SK-N-SH (cell line): Measurements from ENCODE around the gene PDE4D. TPM values are rescaled to one million over a fixed set of nuclear protein-coding genes. Genes with fewer than 3 reads are reported as not detected.

Experiments used
- CTCF ChIA-PET: fragments of 300-600, 350-600 bp; formaldehyde crosslinking; extraction: SDS; loops from one replicate; lab custom pipeline; 2021; lab: Yijun Ruan, JAX
- POLR2A ChIA-PET: fragments of 350-600 bp; sonication (Branson Sonifier 250); formaldehyde crosslinking; extraction: SDS; loops from one replicate; lab custom pipeline; 2020; ENCODE audit warnings: antibody characterized with exemption, inconsistent platforms; lab: Yijun Ruan, JAX
- DNase-seq: peaks from one replicate; pipeline ENCODE4 v3.0.0; 2012
- H2AFZ ChIP-seq: fragments of 200-600 bp; sonication (generic); 2 replicates; pipeline ENCODE4 v1.8.1; 2016; ENCODE audit warnings: antibody characterized with exemption, mild to moderate bottlenecking, low read depth
- H3F3A ChIP-seq: fragments of 200-600 bp; sonication (generic); replicated peaks from 2 replicates; pipeline ENCODE3; 2016; ENCODE audit warnings: antibody characterized with exemption, mild to moderate bottlenecking; ENCODE audit not compliant: insufficient read depth
- H3K27ac ChIP-seq, 2 experiments: fragments of 200-500 bp in 1 of 2; fragments of 200-600 bp in 1 of 2; sonication (Bioruptor generic) in 1 of 2; sonication (generic), shearing (Covaris generic) in 1 of 2; 2 replicates each; pipeline versions ENCODE4 v1.5.1 to v1.6.1; 2014 to 2016; ENCODE audit warnings: low read depth in 2 of 2, inconsistent platforms in 1 of 2, low read length in 1 of 2, mild to moderate bottlenecking in 1 of 2, mixed read lengths in 1 of 2
- H3K27me3 ChIP-seq: fragments of 200-600 bp; sonication (generic), shearing (Covaris generic); 2 replicates; pipeline ENCODE4 v1.6.1; 2016; ENCODE audit warnings: mixed run types; ENCODE audit not compliant: insufficient read depth
- H3K36me3 ChIP-seq, 2 experiments: fragments of 200-500 bp in 1 of 2; fragments of 200-600 bp in 1 of 2; sonication (Bioruptor generic) in 1 of 2; sonication (generic) in 1 of 2; replicated peaks in 1 of 2; 2 replicates each; pipeline versions ENCODE3 to v1.5.1; 2014 to 2016; ENCODE audit warnings: low read length in 1 of 2, mild to moderate bottlenecking in 1 of 2; ENCODE audit not compliant: insufficient read depth in 2 of 2, control insufficient read depth in 1 of 2
- H3K4me1 ChIP-seq, 2 experiments: fragments of 200-500 bp in 1 of 2; fragments of 200-600 bp in 1 of 2; sonication (Bioruptor generic) in 1 of 2; sonication (generic), shearing (Covaris generic) in 1 of 2; 2 replicates each; pipeline versions ENCODE4 v1.5.1 to v1.6.1; 2014 to 2016; ENCODE audit warnings: low read depth in 1 of 2, low read length in 1 of 2, mixed run types in 1 of 2; ENCODE audit not compliant: insufficient read depth in 2 of 2, control insufficient read depth in 1 of 2
- H3K4me2 ChIP-seq: fragments of 200-600 bp; sonication (generic), shearing (Covaris generic); 2 replicates; pipeline ENCODE4 v1.6.1; 2017; ENCODE audit warnings: mixed run types
- H3K4me3 ChIP-seq, 2 experiments: fragments of 200-500 bp in 1 of 2; fragments of 200-600 bp in 1 of 2; sonication (Bioruptor generic) in 1 of 2; sonication (generic), shearing (Covaris generic) in 1 of 2; 2 replicates each; pipeline versions ENCODE4 v1.5.1 to v1.8.1; 2014 to 2016; ENCODE audit warnings: low read depth in 2 of 2, inconsistent platforms in 1 of 2, low read length in 1 of 2, mild to moderate bottlenecking in 1 of 2, mixed read lengths in 1 of 2, moderate library complexity in 1 of 2
- H3K79me2 ChIP-seq: fragments of 200-600 bp; sonication (generic); 2 replicates; pipeline ENCODE4 v1.8.1; 2017; ENCODE audit warnings: mild to moderate bottlenecking; ENCODE audit not compliant: insufficient read depth
- H3K9ac ChIP-seq: fragments of 200-600 bp; sonication (generic); 2 replicates; pipeline ENCODE4 v1.6.1; 2017; ENCODE audit warnings: mixed run types
- H3K9me2 ChIP-seq: fragments of 200-600 bp; sonication (generic); 2 replicates; pipeline ENCODE4 v1.6.1; 2017; ENCODE audit warnings: mixed run types
- H3K9me3 ChIP-seq: fragments of 200-600 bp; sonication (generic); 2 replicates; pipeline ENCODE4 v1.6.1; 2017; ENCODE audit warnings: mixed run types, mild to moderate bottlenecking, moderate library complexity
- H4K20me1 ChIP-seq: fragments of 200-600 bp; sonication (generic); 2 replicates; pipeline ENCODE4 v1.6.1; 2017; ENCODE audit warnings: mild to moderate bottlenecking, mixed run types; ENCODE audit not compliant: insufficient read depth
- CTCF ChIP-seq: fragments of 200-600 bp; sonication (generic); IDR thresholded peaks from 2 replicates; pipeline ENCODE4 v1.6.1; 2017; ENCODE audit warnings: antibody characterized with exemption, mild to moderate bottlenecking, moderate library complexity
- ELF1 ChIP-seq: IDR thresholded peaks from 2 replicates; pipeline ENCODE4 v1.4.0; 2012
- EZH2phosphoT487 ChIP-seq: fragments of 200-600 bp; sonication (generic); IDR thresholded peaks from 2 replicates; pipeline ENCODE4 v1.6.1; 2017; ENCODE audit warnings: low read depth, mixed run types, mild to moderate bottlenecking, antibody characterized with exemption, moderate library complexity, borderline replicate concordance
- FOSL2 ChIP-seq: IDR thresholded peaks from 2 replicates; pipeline ENCODE4 v1.4.0; 2012; ENCODE audit warnings: low read depth, mild to moderate bottlenecking, moderate library complexity, borderline replicate concordance
- GATA2 ChIP-seq: sonication (generic); formaldehyde crosslinking; IDR thresholded peaks from 2 replicates; pipeline ENCODE4 v1.5.0; 2020; ENCODE audit warnings: mild to moderate bottlenecking, missing genetic modification reagents
- IRF3 ChIP-seq: fragments of 150-350 bp; IDR thresholded peaks from 2 replicates; pipeline ENCODE4 v1.6.1; 2016; ENCODE audit warnings: mild to moderate bottlenecking, low read depth, low read length
- MEF2A ChIP-seq: IDR thresholded peaks from 2 replicates; pipeline ENCODE4 v1.4.0; 2012; ENCODE audit warnings: low read depth, borderline replicate concordance
- REST ChIP-seq: IDR thresholded peaks from 2 replicates; pipeline ENCODE4 v1.6.1; 2012; ENCODE audit warnings: mild to moderate bottlenecking, low read depth, low read length, moderate library complexity
- SIN3A ChIP-seq: IDR thresholded peaks from 2 replicates; pipeline ENCODE4 v1.6.1; 2012; ENCODE audit warnings: low read depth, mild to moderate bottlenecking, low read length, moderate library complexity, borderline replicate concordance
- TAF1 ChIP-seq: IDR thresholded peaks from 2 replicates; pipeline ENCODE4 v1.6.1; 2012; ENCODE audit warnings: low read depth, mild to moderate bottlenecking, low read length, moderate library complexity, borderline replicate concordance
- TCF12 ChIP-seq: IDR thresholded peaks from 2 replicates; pipeline ENCODE4 v1.4.0; 2012
- TEAD4 ChIP-seq: IDR thresholded peaks from 2 replicates; pipeline ENCODE4 v1.4.0; 2012; ENCODE audit warnings: mild to moderate bottlenecking, borderline replicate concordance; ENCODE audit not compliant: insufficient read depth
- USF1 ChIP-seq: IDR thresholded peaks from 2 replicates; pipeline ENCODE4 v1.4.0; 2012; ENCODE audit warnings: low read depth, borderline replicate concordance
- USF2 ChIP-seq: fragments of 150-350 bp; IDR thresholded peaks from 2 replicates; pipeline ENCODE4 v1.6.1; 2017; ENCODE audit warnings: antibody characterized with exemption, low read length, low read depth, borderline replicate concordance
- WGBS: methylation state at CpG from one replicate; pipeline ENCODE4 v1.1.6; 2017; ENCODE audit warnings: low lambda C conversion rate; 5-methylcytosine and 5-hydroxymethylcytosine counted together
- polyA plus RNA-seq, 3 experiments: library from polyadenylated mRNA; depleted of rRNA; stranded (reverse); fragments of >200 nt; gene quantifications; 2 replicates each; pipeline ENCODE4 v1.2.3, GENCODE V29; 2012

PDE4D gene
- polyA plus RNA-seq, 1 of the 3 experiments (the other 2 are of a cell fraction): 2.4 TPM

GRCh38 chr5:59139695-59140094 lies 753.8 kb downstream of the PDE4D start:
- Histone ChIP-seq H3K27ac (no peak overlapping the region), H3K9me3 (no peaks in the 10 kb centered on the region), H4K20me1 (no peaks in the 10 kb centered on the region), H3F3A (no peaks in the 10 kb centered on the region), H3K9ac (no peak overlapping the region), H3K4me2 (no peak overlapping the region), H3K79me2 (no peaks in the 10 kb centered on the region), H3K27me3 (no peaks in the 10 kb centered on the region), H3K9me2 (no peaks in the 10 kb centered on the region), H3K4me3 (no peak overlapping the region), H3K4me1 (peaks cover 0 to 5% of the 10 kb centered on the region in 2 experiments; a peak in 1 of 4 replicates), H2AFZ (no peak overlapping the region), H3K36me3 (no peaks in the 10 kb centered on the region)
- ChIA-PET CTCF (interaction anchor here (1.1 to 2.5 kb wide), 2 partner anchors 11 to 34 kb away, joined by 4 to 7 read pairs; no protein-coding TSS in a partner anchor), POLR2A (interaction anchor here (0.6 kb wide), 1 partner anchor 52 kb away, joined by 3 read pairs; no protein-coding TSS in a partner anchor)
- TF ChIP-seq USF2 (no peak), USF1 (no peak), CTCF (no peak), ELF1 (no peak), SIN3A (no peak), GATA2 (CRISPR knock-in tag) (no peak), REST (no peak), IRF3 (no peak), EZH2phosphoT487 (no peak), TAF1 (no peak), FOSL2 (no peak), TCF12 (no peak), TEAD4 (no peak), MEF2A (no peak)
- 79% methylated on average over 1 of the region's 1 CpG for WGBS
- no peak for DNase-seq
